Umbilical cord (tissue), 2 donors: ENCODE measurements around the gene CYP17A1. TPM values are rescaled to one million over a fixed set of nuclear protein-coding genes. Genes with fewer than 3 reads are reported as not detected.
A peak's percentile ranks its signal among the peaks of the same experiment; 100 is the strongest.
"Not testable (repeated sequence)": the region's sequence is repeated elsewhere in the genome, so short reads cannot be mapped to it uniquely, and the experiment has no call there.

Experiments
- DNase-seq: peaks from one replicate; pipeline ENCODE4 v3.0.0-alpha.2; 2015; ENCODE audit warnings: low spot score
- total RNA-seq: library from RNA; depleted of rRNA; stranded (reverse); fragments of >200 nt; gene quantifications from one replicate; pipeline ENCODE4 v1.2.3, GENCODE V29; 2014; ENCODE audit warnings: low replicate concordance; ENCODE audit not compliant: insufficient read depth

CYP17A1 gene
- total RNA-seq, 1 donor from 2014 or later = 1.2 TPM

GRCh38 chr10:102835007-102835482 lies 2.2 kb downstream of the CYP17A1 start:
- peak; percentile 79 for DNase-seq

- no peak for DNase-seq
Measured at GRCh38 chr10:102834143-102834542, 3.1 kb downstream of the CYP17A1 start.

GRCh38 chr10:102832987-102833386 lies 4.2 kb downstream of the CYP17A1 start:
- no peak for DNase-seq

- no peak for DNase-seq
Measured at GRCh38 chr10:102832248-102832647, 5.0 kb downstream of the CYP17A1 start.

- DNase-seq = no peak
Measured at GRCh38 chr10:102831322-102832071, 5.7 kb downstream of the CYP17A1 start.

GRCh38 chr10:102827597-102827975 lies 9.6 kb downstream of the CYP17A1 start:
- DNase-seq = no peak

GRCh38 chr10:102826148-102826796 lies 10.9 kb downstream of the CYP17A1 start:
- no peak for DNase-seq

- no peak for DNase-seq
Measured at GRCh38 chr10:102824664-102825063, 12.5 kb downstream of the CYP17A1 start.

GRCh38 chr10:102822222-102822621 lies 15.0 kb downstream of the CYP17A1 start:
- no peak for DNase-seq

- not testable (repeated sequence) for DNase-seq
Measured at GRCh38 chr10:102820008-102820407, 17.2 kb downstream of the CYP17A1 start.

- DNase-seq = peak; percentile 78
Measured at GRCh38 chr10:102819054-102819453, 18.2 kb downstream of the CYP17A1 start.

GRCh38 chr10:102817175-102817574 lies 20.0 kb downstream of the CYP17A1 start:
- DNase-seq = no peak

- peak; percentile 58 for DNase-seq
Measured at GRCh38 chr10:102815790-102816549, 21.2 kb downstream of the CYP17A1 start.

GRCh38 chr10:102814873-102815661 lies 22.1 kb downstream of the CYP17A1 start:
- peak; percentile 27 for DNase-seq

GRCh38 chr10:102814453-102814871 lies 22.8 kb downstream of the CYP17A1 start:
- DNase-seq = no peak

- no peak for DNase-seq
Measured at GRCh38 chr10:102813734-102814452, 23.3 kb downstream of the CYP17A1 start.

- no peak for DNase-seq
Measured at GRCh38 chr10:102813017-102813541, 24.1 kb downstream of the CYP17A1 start.

GRCh38 chr10:102812231-102812876 lies 24.9 kb downstream of the CYP17A1 start:
- DNase-seq = no peak

GRCh38 chr10:102811346-102811745 lies 25.9 kb downstream of the CYP17A1 start:
- no peak for DNase-seq

GRCh38 chr10:102808380-102808779 lies 28.8 kb downstream of the CYP17A1 start:
- no peak for DNase-seq
